WTC11 (cell line): ENCODE data around the gene SECISBP2L. TPM values are rescaled to one million over a fixed set of nuclear protein-coding genes. Genes with fewer than 3 reads are reported as not detected.

ENCODE experiments used
- ATAC-seq: fragments of 200-7000 bp; cut with Tn5 transposase; 2 replicates; pipeline ENCODE4 v1.10.0; 2021; ENCODE audit warnings: mild to moderate bottlenecking, moderate library complexity
- CTCF ChIA-PET: fragments of 300-600 bp; sonication (Branson Sonifier 250); formaldehyde crosslinking; loops from one replicate; lab custom pipeline; 2021; ENCODE audit warnings: antibody characterized with exemption; lab: Charles Lee
- POLR2A ChIA-PET: fragments of 350-600 bp; sonication (Branson Sonifier 250); formaldehyde crosslinking; loops from one replicate; lab custom pipeline; 2021; ENCODE audit warnings: antibody characterized with exemption; lab: Charles Lee
- DNase-seq: peaks from one replicate; pipeline ENCODE4 v3.0.0; 2021; ENCODE audit warnings: low spot score
- H3K27ac Mint-ChIP-seq: 2 replicates; pipeline ENCODE4 v1.8.0; 2021; ENCODE audit warnings: mixed read lengths
- H3K27me3 Mint-ChIP-seq: 2 replicates; pipeline ENCODE4 v1.8.0; 2021; ENCODE audit warnings: low read depth, mild to moderate bottlenecking, moderate library complexity, mixed read lengths
- H3K36me3 Mint-ChIP-seq: 2 replicates; pipeline ENCODE4 v1.8.0; 2021; ENCODE audit warnings: mixed read lengths
- H3K4me1 Mint-ChIP-seq: 2 replicates; pipeline ENCODE4 v1.8.0; 2022; ENCODE audit warnings: mixed read lengths
- H3K4me3 Mint-ChIP-seq: 2 replicates; pipeline ENCODE4 v1.8.0; 2021; ENCODE audit warnings: mild to moderate bottlenecking, moderate library complexity, mixed read lengths
- H3K9me3 Mint-ChIP-seq: 2 replicates; pipeline ENCODE4 v1.8.0; 2021; ENCODE audit warnings: mixed read lengths
- ATF1 ChIP-seq: sonication (generic); formaldehyde crosslinking; IDR thresholded peaks from 2 replicates; pipeline ENCODE4 v1.8.1; 2023; ENCODE audit warnings: mild to moderate bottlenecking, moderate library complexity, missing genetic modification reagents
- CREM ChIP-seq: sonication (generic); formaldehyde crosslinking; IDR thresholded peaks from 2 replicates; pipeline ENCODE4 v1.8.1; 2022; ENCODE audit warnings: mild to moderate bottlenecking, missing genetic modification reagents, moderate library complexity
- EMX1 ChIP-seq: fragments of 250-450 bp; sonication (Bioruptor Pico); IDR thresholded peaks from 2 replicates; pipeline ENCODE4 v1.8.0; 2021; ENCODE audit warnings: mild to moderate bottlenecking
- ETV6 ChIP-seq: sonication (generic); formaldehyde crosslinking; IDR thresholded peaks from 2 replicates; pipeline ENCODE4 v1.8.1; 2022; ENCODE audit warnings: mild to moderate bottlenecking, missing genetic modification reagents
- FOXJ3 ChIP-seq: sonication (generic); formaldehyde crosslinking; IDR thresholded peaks from 2 replicates; pipeline ENCODE4 v1.9.0; 2021; ENCODE audit warnings: missing genetic modification reagents, mild to moderate bottlenecking, borderline replicate concordance
- GABPB1 ChIP-seq: sonication (generic); formaldehyde crosslinking; IDR thresholded peaks from 2 replicates; pipeline ENCODE4 v1.8.1; 2023; ENCODE audit warnings: mild to moderate bottlenecking, missing genetic modification reagents
- GRHL2 ChIP-seq: fragments of 250-450 bp; sonication (Bioruptor Pico); IDR thresholded peaks from 2 replicates; pipeline ENCODE4 v1.8.0; 2022; ENCODE audit warnings: mild to moderate bottlenecking, moderate library complexity; ENCODE audit not compliant: insufficient replicate concordance, severe bottlenecking
- JAZF1 ChIP-seq: fragments of 250-450 bp; sonication (Bioruptor Pico); IDR thresholded peaks from 2 replicates; pipeline ENCODE4 v1.9.0; 2021; ENCODE audit warnings: moderate library complexity, mild to moderate bottlenecking, inconsistent platforms
- JUN ChIP-seq: sonication (generic); formaldehyde crosslinking; IDR thresholded peaks from 2 replicates; pipeline ENCODE4 v1.8.0; 2023; ENCODE audit warnings: mild to moderate bottlenecking, missing genetic modification reagents
- MXD4 ChIP-seq: fragments of 250-450 bp; sonication (Bioruptor Pico); IDR thresholded peaks from 2 replicates; pipeline ENCODE4 v1.8.0; 2021; ENCODE audit warnings: mild to moderate bottlenecking, moderate library complexity, borderline replicate concordance
- MYBL2 ChIP-seq: sonication (generic); formaldehyde crosslinking; IDR thresholded peaks from 2 replicates; pipeline ENCODE4 v1.8.1; 2023; ENCODE audit warnings: mild to moderate bottlenecking, moderate library complexity, missing genetic modification reagents
- NR3C1 ChIP-seq: sonication (generic); formaldehyde crosslinking; conservative IDR thresholded peaks from 2 replicates; pipeline ENCODE4 v1.8.1; 2023; ENCODE audit warnings: low read depth, mild to moderate bottlenecking, missing genetic modification reagents
- ZNF219 ChIP-seq: sonication (generic); formaldehyde crosslinking; IDR thresholded peaks from 2 replicates; pipeline ENCODE4 v1.8.0; 2023; ENCODE audit warnings: missing genetic modification reagents, mild to moderate bottlenecking, borderline replicate concordance
- ZNF232 ChIP-seq: sonication (generic); formaldehyde crosslinking; IDR thresholded peaks from 2 replicates; pipeline ENCODE4 v1.8.0; 2022; ENCODE audit warnings: mild to moderate bottlenecking, missing genetic modification reagents
- total RNA-seq: library from RNA; stranded (reverse); gene quantifications from 3 replicates; pipeline ENCODE4 v1.2.3, GENCODE V29; 2021
- TF ChIP-seq, protein P1 (sequence below): sonication (generic); formaldehyde crosslinking; IDR thresholded peaks from 2 replicates; pipeline ENCODE4 v1.8.1; 2023; ENCODE audit warnings: mild to moderate bottlenecking, missing genetic modification reagents, borderline replicate concordance
- TF ChIP-seq, protein P2 (sequence below): fragments of 200-600 bp; IDR thresholded peaks from 2 replicates; pipeline ENCODE4 v1.8.0; 2022; ENCODE audit warnings: antibody characterized with exemption
- TF ChIP-seq, protein P3 (sequence below): sonication (generic); formaldehyde crosslinking; IDR thresholded peaks from 2 replicates; pipeline ENCODE4 v1.8.0; 2022; ENCODE audit warnings: mild to moderate bottlenecking, missing genetic modification reagents
- TF ChIP-seq, protein P4 (sequence below): sonication (generic); formaldehyde crosslinking; IDR thresholded peaks from 2 replicates; pipeline ENCODE4 v1.8.1; 2023; ENCODE audit warnings: mild to moderate bottlenecking, missing genetic modification reagents, moderate library complexity
- TF ChIP-seq, protein P5 (sequence below): fragments of 250-450 bp; sonication (Bioruptor Pico); IDR thresholded peaks from 2 replicates; pipeline ENCODE4 v1.8.0; 2021; ENCODE audit warnings: mild to moderate bottlenecking
- TF ChIP-seq, protein P6 (sequence below): sonication (generic); formaldehyde crosslinking; IDR thresholded peaks from 2 replicates; pipeline ENCODE4 v1.8.0; 2023; ENCODE audit warnings: missing genetic modification reagents, mild to moderate bottlenecking, borderline replicate concordance
- TF ChIP-seq, protein P7 (sequence below): sonication (generic); formaldehyde crosslinking; IDR thresholded peaks from 2 replicates; pipeline ENCODE4 v1.8.0; 2022; ENCODE audit warnings: mild to moderate bottlenecking, missing genetic modification reagents

SECISBP2L gene
- total RNA-seq, 1 experiment from 2014 or later: 30.4 TPM

DNA sequence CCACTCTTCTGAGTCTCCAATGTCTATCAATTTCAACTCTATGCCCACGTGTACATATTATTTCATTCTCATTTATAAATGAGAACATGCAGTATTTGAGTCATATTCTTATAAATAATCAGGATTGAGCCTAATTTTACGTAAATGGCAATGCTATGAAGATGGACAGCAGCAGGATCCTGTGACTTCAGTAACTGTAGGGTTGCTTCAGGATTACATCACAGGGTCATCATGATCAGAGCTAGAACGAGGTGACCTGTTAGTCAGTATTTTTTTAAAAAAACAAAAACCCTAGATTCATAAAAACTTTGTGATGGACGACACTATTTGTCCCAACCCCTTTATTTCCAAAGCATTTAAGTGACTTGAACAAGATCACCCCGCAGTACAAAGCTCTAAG is 104.3 kb downstream of the SECISBP2L start:
- no peak for DNase-seq
- H3K9me3 Mint-ChIP-seq: no peaks in the 10 kb centered on the region
- H3K27me3 Mint-ChIP-seq: no peaks in the 10 kb centered on the region; the same call in 1 of the 2 replicates
- TF ChIP-seq, protein P1, sequence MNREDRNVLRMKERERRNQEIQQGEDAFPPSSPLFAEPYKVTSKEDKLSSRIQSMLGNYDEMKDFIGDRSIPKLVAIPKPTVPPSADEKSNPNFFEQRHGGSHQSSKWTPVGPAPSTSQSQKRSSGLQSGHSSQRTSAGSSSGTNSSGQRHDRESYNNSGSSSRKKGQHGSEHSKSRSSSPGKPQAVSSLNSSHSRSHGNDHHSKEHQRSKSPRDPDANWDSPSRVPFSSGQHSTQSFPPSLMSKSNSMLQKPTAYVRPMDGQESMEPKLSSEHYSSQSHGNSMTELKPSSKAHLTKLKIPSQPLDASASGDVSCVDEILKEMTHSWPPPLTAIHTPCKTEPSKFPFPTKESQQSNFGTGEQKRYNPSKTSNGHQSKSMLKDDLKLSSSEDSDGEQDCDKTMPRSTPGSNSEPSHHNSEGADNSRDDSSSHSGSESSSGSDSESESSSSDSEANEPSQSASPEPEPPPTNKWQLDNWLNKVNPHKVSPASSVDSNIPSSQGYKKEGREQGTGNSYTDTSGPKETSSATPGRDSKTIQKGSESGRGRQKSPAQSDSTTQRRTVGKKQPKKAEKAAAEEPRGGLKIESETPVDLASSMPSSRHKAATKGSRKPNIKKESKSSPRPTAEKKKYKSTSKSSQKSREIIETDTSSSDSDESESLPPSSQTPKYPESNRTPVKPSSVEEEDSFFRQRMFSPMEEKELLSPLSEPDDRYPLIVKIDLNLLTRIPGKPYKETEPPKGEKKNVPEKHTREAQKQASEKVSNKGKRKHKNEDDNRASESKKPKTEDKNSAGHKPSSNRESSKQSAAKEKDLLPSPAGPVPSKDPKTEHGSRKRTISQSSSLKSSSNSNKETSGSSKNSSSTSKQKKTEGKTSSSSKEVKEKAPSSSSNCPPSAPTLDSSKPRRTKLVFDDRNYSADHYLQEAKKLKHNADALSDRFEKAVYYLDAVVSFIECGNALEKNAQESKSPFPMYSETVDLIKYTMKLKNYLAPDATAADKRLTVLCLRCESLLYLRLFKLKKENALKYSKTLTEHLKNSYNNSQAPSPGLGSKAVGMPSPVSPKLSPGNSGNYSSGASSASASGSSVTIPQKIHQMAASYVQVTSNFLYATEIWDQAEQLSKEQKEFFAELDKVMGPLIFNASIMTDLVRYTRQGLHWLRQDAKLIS (CRISPR knock-in tag): no peak
- TF ChIP-seq JUN (CRISPR knock-in tag): no peak
- TF ChIP-seq, protein P2, sequence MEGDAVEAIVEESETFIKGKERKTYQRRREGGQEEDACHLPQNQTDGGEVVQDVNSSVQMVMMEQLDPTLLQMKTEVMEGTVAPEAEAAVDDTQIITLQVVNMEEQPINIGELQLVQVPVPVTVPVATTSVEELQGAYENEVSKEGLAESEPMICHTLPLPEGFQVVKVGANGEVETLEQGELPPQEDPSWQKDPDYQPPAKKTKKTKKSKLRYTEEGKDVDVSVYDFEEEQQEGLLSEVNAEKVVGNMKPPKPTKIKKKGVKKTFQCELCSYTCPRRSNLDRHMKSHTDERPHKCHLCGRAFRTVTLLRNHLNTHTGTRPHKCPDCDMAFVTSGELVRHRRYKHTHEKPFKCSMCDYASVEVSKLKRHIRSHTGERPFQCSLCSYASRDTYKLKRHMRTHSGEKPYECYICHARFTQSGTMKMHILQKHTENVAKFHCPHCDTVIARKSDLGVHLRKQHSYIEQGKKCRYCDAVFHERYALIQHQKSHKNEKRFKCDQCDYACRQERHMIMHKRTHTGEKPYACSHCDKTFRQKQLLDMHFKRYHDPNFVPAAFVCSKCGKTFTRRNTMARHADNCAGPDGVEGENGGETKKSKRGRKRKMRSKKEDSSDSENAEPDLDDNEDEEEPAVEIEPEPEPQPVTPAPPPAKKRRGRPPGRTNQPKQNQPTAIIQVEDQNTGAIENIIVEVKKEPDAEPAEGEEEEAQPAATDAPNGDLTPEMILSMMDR: no peak
- TF ChIP-seq ETV6 (CRISPR knock-in tag): no peak
- no peak for TF ChIP-seq MXD4 (CRISPR knock-in tag)
- no peak for TF ChIP-seq FOXJ3 (CRISPR knock-in tag)
- TF ChIP-seq MYBL2 (CRISPR knock-in tag): no peak
- TF ChIP-seq, protein P3, sequence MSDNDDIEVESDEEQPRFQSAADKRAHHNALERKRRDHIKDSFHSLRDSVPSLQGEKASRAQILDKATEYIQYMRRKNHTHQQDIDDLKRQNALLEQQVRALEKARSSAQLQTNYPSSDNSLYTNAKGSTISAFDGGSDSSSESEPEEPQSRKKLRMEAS (CRISPR knock-in tag): no peak
- TF ChIP-seq GRHL2 (CRISPR knock-in tag): no peak
- TF ChIP-seq, protein P4, sequence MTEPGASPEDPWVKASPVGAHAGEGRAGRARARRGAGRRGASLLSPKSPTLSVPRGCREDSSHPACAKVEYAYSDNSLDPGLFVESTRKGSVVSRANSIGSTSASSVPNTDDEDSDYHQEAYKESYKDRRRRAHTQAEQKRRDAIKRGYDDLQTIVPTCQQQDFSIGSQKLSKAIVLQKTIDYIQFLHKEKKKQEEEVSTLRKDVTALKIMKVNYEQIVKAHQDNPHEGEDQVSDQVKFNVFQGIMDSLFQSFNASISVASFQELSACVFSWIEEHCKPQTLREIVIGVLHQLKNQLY (CRISPR knock-in tag): no peak
- TF ChIP-seq ZNF232 (CRISPR knock-in tag): no peak
- TF ChIP-seq ZNF219 (CRISPR knock-in tag): no peak
- TF ChIP-seq GABPB1 (CRISPR knock-in tag): no peak
- TF ChIP-seq, protein P5, sequence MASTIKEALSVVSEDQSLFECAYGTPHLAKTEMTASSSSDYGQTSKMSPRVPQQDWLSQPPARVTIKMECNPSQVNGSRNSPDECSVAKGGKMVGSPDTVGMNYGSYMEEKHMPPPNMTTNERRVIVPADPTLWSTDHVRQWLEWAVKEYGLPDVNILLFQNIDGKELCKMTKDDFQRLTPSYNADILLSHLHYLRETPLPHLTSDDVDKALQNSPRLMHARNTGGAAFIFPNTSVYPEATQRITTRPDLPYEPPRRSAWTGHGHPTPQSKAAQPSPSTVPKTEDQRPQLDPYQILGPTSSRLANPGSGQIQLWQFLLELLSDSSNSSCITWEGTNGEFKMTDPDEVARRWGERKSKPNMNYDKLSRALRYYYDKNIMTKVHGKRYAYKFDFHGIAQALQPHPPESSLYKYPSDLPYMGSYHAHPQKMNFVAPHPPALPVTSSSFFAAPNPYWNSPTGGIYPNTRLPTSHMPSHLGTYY (CRISPR knock-in tag): no peak
- no peaks in the 10 kb centered on the region for H3K36me3 Mint-ChIP-seq
- no peak overlapping the region for H3K27ac Mint-ChIP-seq
- H3K4me3 Mint-ChIP-seq: no peak overlapping the region
- no peak for ATAC-seq
- no peaks in the 10 kb centered on the region for H3K4me1 Mint-ChIP-seq
- ChIA-PET CTCF (no interaction called here), POLR2A (no interaction called here)

DNA sequence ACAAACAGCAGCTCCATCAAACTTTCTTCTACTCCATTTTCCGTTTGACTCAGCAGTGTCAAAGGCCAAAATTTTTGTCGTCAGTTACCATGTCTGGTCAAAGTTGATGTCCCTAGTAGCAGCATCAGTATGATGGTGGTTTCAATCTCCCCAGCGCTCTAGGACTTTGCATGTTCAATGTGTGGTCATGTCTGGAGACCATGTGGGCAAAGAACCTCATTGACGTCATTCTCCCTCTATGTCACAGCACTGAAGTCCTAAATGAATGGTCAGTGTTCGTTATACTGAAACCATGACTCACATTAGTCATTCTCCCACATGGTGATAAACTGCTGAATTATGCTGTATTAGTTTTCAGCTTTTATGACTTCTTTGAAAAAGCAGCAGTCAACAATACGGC is 105.7 kb downstream of the SECISBP2L start:
- Mint-ChIP-seq H3K4me1 (no peaks in the 10 kb centered on the region), H3K4me3 (no peak overlapping the region), H3K27me3 (no peaks in the 10 kb centered on the region; the same call in 1 of the 2 replicates), H3K9me3 (no peaks in the 10 kb centered on the region), H3K36me3 (no peaks in the 10 kb centered on the region), H3K27ac (no peak overlapping the region)
- POLR2A ChIA-PET: no interaction called here
- ATAC-seq (no peak), DNase-seq (no peak)
- CTCF ChIA-PET: no interaction called here
- TF ChIP-seq EMX1 (CRISPR knock-in tag): no peak
- no peak for TF ChIP-seq NR3C1 (CRISPR knock-in tag)
- TF ChIP-seq ATF1 (CRISPR knock-in tag): no peak
- TF ChIP-seq CREM (CRISPR knock-in tag): no peak
- TF ChIP-seq GRHL2 (CRISPR knock-in tag): no peak
- TF ChIP-seq, protein P6, sequence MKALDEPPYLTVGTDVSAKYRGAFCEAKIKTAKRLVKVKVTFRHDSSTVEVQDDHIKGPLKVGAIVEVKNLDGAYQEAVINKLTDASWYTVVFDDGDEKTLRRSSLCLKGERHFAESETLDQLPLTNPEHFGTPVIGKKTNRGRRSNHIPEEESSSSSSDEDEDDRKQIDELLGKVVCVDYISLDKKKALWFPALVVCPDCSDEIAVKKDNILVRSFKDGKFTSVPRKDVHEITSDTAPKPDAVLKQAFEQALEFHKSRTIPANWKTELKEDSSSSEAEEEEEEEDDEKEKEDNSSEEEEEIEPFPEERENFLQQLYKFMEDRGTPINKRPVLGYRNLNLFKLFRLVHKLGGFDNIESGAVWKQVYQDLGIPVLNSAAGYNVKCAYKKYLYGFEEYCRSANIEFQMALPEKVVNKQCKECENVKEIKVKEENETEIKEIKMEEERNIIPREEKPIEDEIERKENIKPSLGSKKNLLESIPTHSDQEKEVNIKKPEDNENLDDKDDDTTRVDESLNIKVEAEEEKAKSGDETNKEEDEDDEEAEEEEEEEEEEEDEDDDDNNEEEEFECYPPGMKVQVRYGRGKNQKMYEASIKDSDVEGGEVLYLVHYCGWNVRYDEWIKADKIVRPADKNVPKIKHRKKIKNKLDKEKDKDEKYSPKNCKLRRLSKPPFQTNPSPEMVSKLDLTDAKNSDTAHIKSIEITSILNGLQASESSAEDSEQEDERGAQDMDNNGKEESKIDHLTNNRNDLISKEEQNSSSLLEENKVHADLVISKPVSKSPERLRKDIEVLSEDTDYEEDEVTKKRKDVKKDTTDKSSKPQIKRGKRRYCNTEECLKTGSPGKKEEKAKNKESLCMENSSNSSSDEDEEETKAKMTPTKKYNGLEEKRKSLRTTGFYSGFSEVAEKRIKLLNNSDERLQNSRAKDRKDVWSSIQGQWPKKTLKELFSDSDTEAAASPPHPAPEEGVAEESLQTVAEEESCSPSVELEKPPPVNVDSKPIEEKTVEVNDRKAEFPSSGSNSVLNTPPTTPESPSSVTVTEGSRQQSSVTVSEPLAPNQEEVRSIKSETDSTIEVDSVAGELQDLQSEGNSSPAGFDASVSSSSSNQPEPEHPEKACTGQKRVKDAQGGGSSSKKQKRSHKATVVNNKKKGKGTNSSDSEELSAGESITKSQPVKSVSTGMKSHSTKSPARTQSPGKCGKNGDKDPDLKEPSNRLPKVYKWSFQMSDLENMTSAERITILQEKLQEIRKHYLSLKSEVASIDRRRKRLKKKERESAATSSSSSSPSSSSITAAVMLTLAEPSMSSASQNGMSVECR (CRISPR knock-in tag): no peak
- TF ChIP-seq JAZF1 (CRISPR knock-in tag): no peak
- TF ChIP-seq, protein P7, sequence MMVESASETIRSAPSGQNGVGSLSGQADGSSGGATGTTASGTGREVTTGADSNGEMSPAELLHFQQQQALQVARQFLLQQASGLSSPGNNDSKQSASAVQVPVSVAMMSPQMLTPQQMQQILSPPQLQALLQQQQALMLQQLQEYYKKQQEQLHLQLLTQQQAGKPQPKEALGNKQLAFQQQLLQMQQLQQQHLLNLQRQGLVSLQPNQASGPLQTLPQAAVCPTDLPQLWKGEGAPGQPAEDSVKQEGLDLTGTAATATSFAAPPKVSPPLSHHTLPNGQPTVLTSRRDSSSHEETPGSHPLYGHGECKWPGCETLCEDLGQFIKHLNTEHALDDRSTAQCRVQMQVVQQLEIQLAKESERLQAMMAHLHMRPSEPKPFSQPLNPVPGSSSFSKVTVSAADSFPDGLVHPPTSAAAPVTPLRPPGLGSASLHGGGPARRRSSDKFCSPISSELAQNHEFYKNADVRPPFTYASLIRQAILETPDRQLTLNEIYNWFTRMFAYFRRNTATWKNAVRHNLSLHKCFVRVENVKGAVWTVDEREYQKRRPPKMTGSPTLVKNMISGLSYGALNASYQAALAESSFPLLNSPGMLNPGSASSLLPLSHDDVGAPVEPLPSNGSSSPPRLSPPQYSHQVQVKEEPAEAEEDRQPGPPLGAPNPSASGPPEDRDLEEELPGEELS (CRISPR knock-in tag): no peak
- TF ChIP-seq GABPB1 (CRISPR knock-in tag): no peak
- TF ChIP-seq ZNF219 (CRISPR knock-in tag): no peak
